Measurements from ENCODE around the gene ZNF644. TPM values are rescaled to one million over a fixed set of nuclear protein-coding genes. Genes with fewer than 3 reads are reported as not detected.

Gene ZNF644
- total RNA-seq, 1 experiment from 2014 or later = 32.4 TPM

- DNase-seq (ENCODE audit: low read depth) = no peak
Observed at GRCh38 chr1:90989302-90989701, 32.5 kb downstream of the ZNF644 start.

GRCh38 chr1:90987841-90988240 lies 34.0 kb downstream of the ZNF644 start:
- no peak for DNase-seq (ENCODE audit: low read depth)

- no peak for DNase-seq (ENCODE audit: low read depth)
Observed at GRCh38 chr1:90986953-90987352, 34.9 kb downstream of the ZNF644 start.

- no peak for DNase-seq (ENCODE audit: low read depth)
Observed at GRCh38 chr1:90977522-90977921, 44.3 kb downstream of the ZNF644 start.

GRCh38 chr1:90973897-90974798 lies 47.7 kb downstream of the ZNF644 start:
- peak; percentile 83 for DNase-seq (ENCODE audit: low read depth)

GRCh38 chr1:90970208-90970607 lies 51.6 kb downstream of the ZNF644 start:
- DNase-seq (ENCODE audit: low read depth) = no peak

GRCh38 chr1:90969241-90969640 lies 52.6 kb downstream of the ZNF644 start:
- no peak for DNase-seq (ENCODE audit: low read depth)

GRCh38 chr1:90964444-90965035 lies 57.3 kb downstream of the ZNF644 start:
- peak; percentile 21 for DNase-seq (ENCODE audit: low read depth)

- DNase-seq (ENCODE audit: low read depth) = peak; percentile 55
Observed at GRCh38 chr1:90963651-90964050, 58.2 kb downstream of the ZNF644 start.

- no peak for DNase-seq (ENCODE audit: low read depth)
Observed at GRCh38 chr1:90963236-90963635, 58.6 kb downstream of the ZNF644 start.

- DNase-seq (ENCODE audit: low read depth) = peak; percentile 12
Observed at GRCh38 chr1:90959352-90960206, 62.3 kb downstream of the ZNF644 start.

- no peak for DNase-seq (ENCODE audit: low read depth)
Observed at GRCh38 chr1:90957497-90957896, 64.3 kb downstream of the ZNF644 start.

GRCh38 chr1:90955769-90956168 lies 66.1 kb downstream of the ZNF644 start:
- DNase-seq (ENCODE audit: low read depth) = no peak

- no peak for DNase-seq (ENCODE audit: low read depth)
Observed at GRCh38 chr1:90952906-90953305, 68.9 kb downstream of the ZNF644 start.

- no peak for DNase-seq (ENCODE audit: low read depth)
Observed at GRCh38 chr1:90951009-90951408, 70.8 kb downstream of the ZNF644 start.

- DNase-seq (ENCODE audit: low read depth) = no peak
Observed at GRCh38 chr1:90948301-90948700, 73.5 kb downstream of the ZNF644 start.

- no peak for DNase-seq (ENCODE audit: low read depth)
Observed at GRCh38 chr1:90946630-90947029, 75.2 kb downstream of the ZNF644 start.

GRCh38 chr1:90945287-90945686 lies 76.5 kb downstream of the ZNF644 start:
- DNase-seq (ENCODE audit: low read depth) = no peak

GRCh38 chr1:90943966-90944365 lies 77.9 kb downstream of the ZNF644 start:
- no peak for DNase-seq (ENCODE audit: low read depth)

- DNase-seq (ENCODE audit: low read depth) = no peak
Observed at GRCh38 chr1:90940746-90941145, 81.1 kb downstream of the ZNF644 start.

- DNase-seq (ENCODE audit: low read depth) = no peak
Observed at GRCh38 chr1:90936731-90937130, 85.1 kb downstream of the ZNF644 start.

- DNase-seq (ENCODE audit: low read depth) = no peak
Observed at GRCh38 chr1:90936061-90936460, 85.8 kb downstream of the ZNF644 start.

Data from HT1080 (cell line).